Chondrocyte (in vitro differentiated cells): ENCODE measurements around the gene LIX1. TPM values are rescaled to one million over a fixed set of nuclear protein-coding genes. Genes with fewer than 3 reads are reported as not detected.

Experiments
- DNase-seq: peaks from one replicate; pipeline ENCODE4 v3.0.0; 2021; ENCODE audit warnings: mixed read lengths, low spot score
- H3K27ac Mint-ChIP-seq: one replicate; pipeline ENCODE4 v1.8.0; 2021; ENCODE audit warnings: mild to moderate bottlenecking, moderate library complexity, mixed read lengths; ENCODE audit not compliant: unreplicated experiment
- H3K27me3 Mint-ChIP-seq: 2 replicates; pipeline ENCODE4 v1.8.0; 2021; ENCODE audit warnings: low read depth, mixed read lengths
- H3K36me3 Mint-ChIP-seq: 2 replicates; pipeline ENCODE4 v1.8.0; 2021; ENCODE audit warnings: low read depth, mixed read lengths
- H3K4me1 Mint-ChIP-seq: 2 replicates; pipeline ENCODE4 v1.8.0; 2021; ENCODE audit warnings: low read depth, mild to moderate bottlenecking, mixed read lengths
- H3K4me3 Mint-ChIP-seq: one replicate; pipeline ENCODE4 v1.8.0; 2021; ENCODE audit warnings: mild to moderate bottlenecking, moderate library complexity, mixed read lengths; ENCODE audit not compliant: unreplicated experiment
- H3K9me3 Mint-ChIP-seq: 2 replicates; pipeline ENCODE4 v1.8.0; 2021; ENCODE audit warnings: low read depth, mixed read lengths
- total RNA-seq: library from RNA; stranded (reverse); gene quantifications from 3 replicates; pipeline ENCODE4 v1.2.1, GENCODE V29; 2021
- TF ChIP-seq, protein P1 (sequence below): fragments of 200-600 bp; sonication (generic); IDR thresholded peaks from 2 replicates; pipeline ENCODE4 v1.5.0; 2021; ENCODE audit warnings: antibody characterized with exemption, mild to moderate bottlenecking, moderate library complexity

LIX1 gene
- total RNA-seq, 1 donor from 2014 or later: 0.20 TPM

DNA sequence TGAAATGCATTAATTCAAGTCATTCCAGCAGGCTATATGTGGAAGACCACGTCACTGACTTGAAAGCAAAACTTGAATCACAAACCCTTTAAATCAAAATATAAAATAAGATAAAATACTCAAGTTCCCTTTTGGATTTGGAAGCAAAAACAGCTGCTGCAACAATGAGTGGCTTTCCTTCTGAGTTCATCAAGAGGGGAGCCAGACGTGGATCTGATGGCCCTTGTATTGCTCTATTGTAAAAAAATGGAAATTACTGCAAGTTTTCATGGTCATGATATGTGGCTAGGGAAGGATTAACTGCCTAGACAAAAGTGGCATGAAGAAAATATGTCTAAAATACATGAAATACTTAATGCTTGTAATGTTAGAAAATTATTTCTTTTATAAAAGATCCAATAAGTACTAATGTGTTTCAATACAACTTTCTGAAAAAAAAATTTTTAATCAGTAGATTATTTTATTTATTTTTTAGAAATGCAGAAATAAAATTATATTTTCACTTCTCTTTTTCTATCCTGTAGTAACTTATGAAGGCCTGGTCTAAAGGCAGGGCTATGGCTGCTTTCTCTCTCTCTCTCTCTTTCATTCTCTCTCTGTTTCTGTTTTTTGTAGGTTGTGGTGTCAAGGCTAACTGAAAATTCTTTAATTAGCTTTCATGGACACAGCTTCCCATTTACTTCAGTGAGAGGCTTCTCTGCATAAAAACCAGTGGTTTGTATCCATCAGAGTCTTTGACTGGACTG, 24.0 kb downstream of the LIX1 start:
- H3K9me3 Mint-ChIP-seq: no peaks in the 10 kb centered on the region
- no peaks in the 10 kb centered on the region for H3K36me3 Mint-ChIP-seq
- no peak overlapping the region for H3K4me3 Mint-ChIP-seq
- H3K27ac Mint-ChIP-seq: no peak overlapping the region
- TF ChIP-seq, protein P1, sequence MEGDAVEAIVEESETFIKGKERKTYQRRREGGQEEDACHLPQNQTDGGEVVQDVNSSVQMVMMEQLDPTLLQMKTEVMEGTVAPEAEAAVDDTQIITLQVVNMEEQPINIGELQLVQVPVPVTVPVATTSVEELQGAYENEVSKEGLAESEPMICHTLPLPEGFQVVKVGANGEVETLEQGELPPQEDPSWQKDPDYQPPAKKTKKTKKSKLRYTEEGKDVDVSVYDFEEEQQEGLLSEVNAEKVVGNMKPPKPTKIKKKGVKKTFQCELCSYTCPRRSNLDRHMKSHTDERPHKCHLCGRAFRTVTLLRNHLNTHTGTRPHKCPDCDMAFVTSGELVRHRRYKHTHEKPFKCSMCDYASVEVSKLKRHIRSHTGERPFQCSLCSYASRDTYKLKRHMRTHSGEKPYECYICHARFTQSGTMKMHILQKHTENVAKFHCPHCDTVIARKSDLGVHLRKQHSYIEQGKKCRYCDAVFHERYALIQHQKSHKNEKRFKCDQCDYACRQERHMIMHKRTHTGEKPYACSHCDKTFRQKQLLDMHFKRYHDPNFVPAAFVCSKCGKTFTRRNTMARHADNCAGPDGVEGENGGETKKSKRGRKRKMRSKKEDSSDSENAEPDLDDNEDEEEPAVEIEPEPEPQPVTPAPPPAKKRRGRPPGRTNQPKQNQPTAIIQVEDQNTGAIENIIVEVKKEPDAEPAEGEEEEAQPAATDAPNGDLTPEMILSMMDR: no peak
- peaks cover under 1% of the 10 kb centered on the region for H3K27me3 Mint-ChIP-seq
- DNase-seq: no peak
- H3K4me1 Mint-ChIP-seq: no peaks in the 10 kb centered on the region

DNA sequence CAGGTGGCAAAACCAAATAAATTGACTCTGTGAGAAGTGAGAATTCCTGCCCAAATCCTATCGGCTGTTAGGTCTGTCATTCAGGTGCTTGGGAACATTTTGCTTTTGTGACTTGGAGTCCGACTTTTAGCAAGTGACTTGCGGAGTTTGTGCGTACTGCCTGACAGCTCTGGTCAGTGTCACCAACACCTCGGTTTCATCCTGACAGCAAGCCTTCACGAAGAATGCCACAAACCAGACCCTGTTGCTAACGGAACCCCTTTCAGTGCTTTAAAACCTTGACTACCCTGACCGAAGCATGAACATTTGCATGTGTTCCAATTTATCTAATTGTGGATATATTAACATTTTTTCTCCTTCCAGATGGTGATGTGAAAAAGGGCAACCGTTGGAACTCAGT, 26.5 kb downstream of the LIX1 start:
- no peaks in the 10 kb centered on the region for H3K4me1 Mint-ChIP-seq
- no peaks in the 10 kb centered on the region for H3K36me3 Mint-ChIP-seq
- no peak overlapping the region for H3K4me3 Mint-ChIP-seq
- DNase-seq: no peak
- no peaks in the 10 kb centered on the region for H3K27me3 Mint-ChIP-seq
- H3K9me3 Mint-ChIP-seq: no peaks in the 10 kb centered on the region
- no peak overlapping the region for H3K27ac Mint-ChIP-seq
- TF ChIP-seq, protein P1: no peak

- DNase-seq: no peak
- TF ChIP-seq, protein P1: no peak
- H3K4me3 Mint-ChIP-seq: no peak overlapping the region
- H3K27ac Mint-ChIP-seq: no peak overlapping the region
- no peaks in the 10 kb centered on the region for H3K27me3 Mint-ChIP-seq
- H3K36me3 Mint-ChIP-seq: no peaks in the 10 kb centered on the region
- H3K9me3 Mint-ChIP-seq: no peaks in the 10 kb centered on the region
- no peaks in the 10 kb centered on the region for H3K4me1 Mint-ChIP-seq
These were observed 30.2 kb downstream of the LIX1 start for GRCh38 chr5:97112230-97112629.

DNA sequence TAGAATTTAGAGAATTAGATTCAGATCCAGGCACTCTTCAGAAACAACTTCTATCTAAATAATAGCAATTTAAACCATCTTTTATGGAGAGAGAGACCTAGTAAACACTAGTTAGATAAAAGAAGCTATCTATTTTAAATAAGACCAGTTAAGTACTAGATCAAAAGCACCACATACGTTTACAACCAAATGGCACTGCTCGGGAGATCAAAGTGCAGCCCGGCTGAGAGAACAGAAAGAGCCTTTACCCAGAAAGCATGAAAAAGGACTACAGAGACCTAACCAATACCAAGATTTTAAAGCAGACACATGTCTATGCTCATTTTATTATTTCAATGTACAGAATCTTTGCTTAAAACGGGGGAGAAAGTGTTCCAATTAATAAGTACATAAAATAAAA, 30.8 kb downstream of the LIX1 start:
- Mint-ChIP-seq H3K36me3 (no peaks in the 10 kb centered on the region), H3K4me1 (no peaks in the 10 kb centered on the region), H3K27ac (no peak overlapping the region), H3K27me3 (no peaks in the 10 kb centered on the region), H3K9me3 (no peaks in the 10 kb centered on the region), H3K4me3 (no peak overlapping the region)
- DNase-seq: no peak
- TF ChIP-seq, protein P1: no peak

DNA sequence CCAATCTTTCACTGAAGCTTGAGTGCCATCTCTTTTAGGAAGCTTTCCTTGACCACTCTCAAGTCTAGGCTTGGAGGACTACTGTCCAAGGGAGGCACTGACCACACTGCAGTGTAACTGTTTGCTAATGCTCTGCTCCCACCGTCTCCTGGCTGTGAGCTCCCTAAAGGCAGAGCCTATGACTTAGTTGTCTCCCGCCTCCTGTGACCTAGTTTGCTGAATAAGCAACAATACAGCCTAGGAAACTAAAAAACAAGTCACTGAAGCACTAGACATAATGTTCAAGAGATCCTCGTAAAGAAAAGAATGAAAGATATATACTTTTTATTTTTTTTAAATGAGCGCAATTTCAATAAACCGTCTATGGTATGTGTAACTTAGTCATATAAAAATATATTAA, 31.4 kb downstream of the LIX1 start:
- Mint-ChIP-seq H3K27me3 (no peaks in the 10 kb centered on the region), H3K36me3 (no peaks in the 10 kb centered on the region)
- no peak for DNase-seq

More for the DNA sequence above, 31.4 kb downstream of the LIX1 start:
- H3K27ac Mint-ChIP-seq: no peak overlapping the region
- TF ChIP-seq, protein P1: no peak
- no peak overlapping the region for H3K4me3 Mint-ChIP-seq
- H3K4me1 Mint-ChIP-seq: no peaks in the 10 kb centered on the region
- H3K9me3 Mint-ChIP-seq: no peaks in the 10 kb centered on the region
